ENCODE results near the gene CAPN1.

The CAPN1 gene

DNA sequence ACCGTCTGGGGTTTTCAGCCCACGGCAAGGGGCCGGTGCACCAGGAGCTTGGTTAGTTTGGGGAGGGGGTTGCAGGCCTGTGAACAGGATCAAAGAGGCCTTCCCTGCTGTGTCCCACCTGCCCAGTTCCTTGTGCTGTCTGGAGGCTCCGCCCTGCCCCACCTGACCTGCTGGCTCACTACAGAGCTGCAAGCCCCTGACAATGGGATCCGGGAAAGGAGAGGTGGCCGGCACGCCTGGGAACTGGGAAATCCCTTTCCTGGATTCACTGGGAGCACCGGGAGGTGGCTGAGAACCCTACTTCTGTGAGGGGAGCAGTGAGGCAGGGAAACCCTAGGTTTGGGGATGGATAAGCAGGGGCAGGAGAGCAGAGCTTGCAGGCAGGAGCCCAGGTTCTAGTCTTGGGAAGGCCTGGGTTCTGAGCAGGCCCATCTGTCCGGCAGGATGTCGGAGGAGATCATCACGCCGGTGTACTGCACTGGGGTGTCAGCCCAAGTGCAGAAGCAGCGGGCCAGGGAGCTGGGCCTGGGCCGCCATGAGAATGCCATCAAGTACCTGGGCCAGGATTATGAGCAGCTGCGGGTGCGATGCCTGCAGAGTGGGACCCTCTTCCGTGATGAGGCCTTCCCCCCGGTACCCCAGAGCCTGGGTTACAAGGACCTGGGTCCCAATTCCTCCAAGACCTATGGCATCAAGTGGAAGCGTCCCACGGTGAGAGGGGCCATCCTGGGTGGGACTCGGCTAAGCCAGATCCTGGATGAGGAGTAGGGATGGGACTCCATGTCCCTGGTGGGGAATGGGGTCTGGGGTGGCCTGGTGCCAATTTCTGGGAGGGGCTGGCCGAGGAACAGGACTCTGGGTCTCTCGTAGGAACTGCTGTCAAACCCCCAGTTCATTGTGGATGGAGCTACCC lies 786 bp downstream of the CAPN1 start:
- Histone ChIP-seq H3K27me3 (ENCODE audit: insufficient read depth, poor library complexity, severe bottlenecking) (no peaks in the 10 kb centered on the region), H3K4me3 (replicated peaks; ENCODE audit: insufficient read depth, low read length) (peak overlapping the region; percentile 97), H3K27ac (replicated peaks) (peak overlapping the region; percentile 70)
- peak in 1 of 2 experiments; percentile 27 for DNase-seq (ENCODE audit: low read depth in 1 of 2, low spot score in 1 of 2)
- TF ChIP-seq SPI1 (IDR thresholded peaks at IDR 0.05; ENCODE audit: borderline replicate concordance, low read depth) (no peak), POLR2AphosphoS5 (IDR thresholded peaks at IDR 0.05; ENCODE audit: low read depth) (no peak), GABPA (IDR thresholded peaks at IDR 0.05; ENCODE audit: low read depth) (no peak)
- TF ChIP-seq, protein P1, sequence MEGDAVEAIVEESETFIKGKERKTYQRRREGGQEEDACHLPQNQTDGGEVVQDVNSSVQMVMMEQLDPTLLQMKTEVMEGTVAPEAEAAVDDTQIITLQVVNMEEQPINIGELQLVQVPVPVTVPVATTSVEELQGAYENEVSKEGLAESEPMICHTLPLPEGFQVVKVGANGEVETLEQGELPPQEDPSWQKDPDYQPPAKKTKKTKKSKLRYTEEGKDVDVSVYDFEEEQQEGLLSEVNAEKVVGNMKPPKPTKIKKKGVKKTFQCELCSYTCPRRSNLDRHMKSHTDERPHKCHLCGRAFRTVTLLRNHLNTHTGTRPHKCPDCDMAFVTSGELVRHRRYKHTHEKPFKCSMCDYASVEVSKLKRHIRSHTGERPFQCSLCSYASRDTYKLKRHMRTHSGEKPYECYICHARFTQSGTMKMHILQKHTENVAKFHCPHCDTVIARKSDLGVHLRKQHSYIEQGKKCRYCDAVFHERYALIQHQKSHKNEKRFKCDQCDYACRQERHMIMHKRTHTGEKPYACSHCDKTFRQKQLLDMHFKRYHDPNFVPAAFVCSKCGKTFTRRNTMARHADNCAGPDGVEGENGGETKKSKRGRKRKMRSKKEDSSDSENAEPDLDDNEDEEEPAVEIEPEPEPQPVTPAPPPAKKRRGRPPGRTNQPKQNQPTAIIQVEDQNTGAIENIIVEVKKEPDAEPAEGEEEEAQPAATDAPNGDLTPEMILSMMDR (IDR thresholded peaks at IDR 0.05; ENCODE audit: insufficient read depth, low read length) = no peak
- TF ChIP-seq, protein P2, sequence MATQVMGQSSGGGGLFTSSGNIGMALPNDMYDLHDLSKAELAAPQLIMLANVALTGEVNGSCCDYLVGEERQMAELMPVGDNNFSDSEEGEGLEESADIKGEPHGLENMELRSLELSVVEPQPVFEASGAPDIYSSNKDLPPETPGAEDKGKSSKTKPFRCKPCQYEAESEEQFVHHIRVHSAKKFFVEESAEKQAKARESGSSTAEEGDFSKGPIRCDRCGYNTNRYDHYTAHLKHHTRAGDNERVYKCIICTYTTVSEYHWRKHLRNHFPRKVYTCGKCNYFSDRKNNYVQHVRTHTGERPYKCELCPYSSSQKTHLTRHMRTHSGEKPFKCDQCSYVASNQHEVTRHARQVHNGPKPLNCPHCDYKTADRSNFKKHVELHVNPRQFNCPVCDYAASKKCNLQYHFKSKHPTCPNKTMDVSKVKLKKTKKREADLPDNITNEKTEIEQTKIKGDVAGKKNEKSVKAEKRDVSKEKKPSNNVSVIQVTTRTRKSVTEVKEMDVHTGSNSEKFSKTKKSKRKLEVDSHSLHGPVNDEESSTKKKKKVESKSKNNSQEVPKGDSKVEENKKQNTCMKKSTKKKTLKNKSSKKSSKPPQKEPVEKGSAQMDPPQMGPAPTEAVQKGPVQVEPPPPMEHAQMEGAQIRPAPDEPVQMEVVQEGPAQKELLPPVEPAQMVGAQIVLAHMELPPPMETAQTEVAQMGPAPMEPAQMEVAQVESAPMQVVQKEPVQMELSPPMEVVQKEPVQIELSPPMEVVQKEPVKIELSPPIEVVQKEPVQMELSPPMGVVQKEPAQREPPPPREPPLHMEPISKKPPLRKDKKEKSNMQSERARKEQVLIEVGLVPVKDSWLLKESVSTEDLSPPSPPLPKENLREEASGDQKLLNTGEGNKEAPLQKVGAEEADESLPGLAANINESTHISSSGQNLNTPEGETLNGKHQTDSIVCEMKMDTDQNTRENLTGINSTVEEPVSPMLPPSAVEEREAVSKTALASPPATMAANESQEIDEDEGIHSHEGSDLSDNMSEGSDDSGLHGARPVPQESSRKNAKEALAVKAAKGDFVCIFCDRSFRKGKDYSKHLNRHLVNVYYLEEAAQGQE (IDR thresholded peaks at IDR 0.05; ENCODE audit: insufficient replicate concordance, low read depth) = no peak

DNA sequence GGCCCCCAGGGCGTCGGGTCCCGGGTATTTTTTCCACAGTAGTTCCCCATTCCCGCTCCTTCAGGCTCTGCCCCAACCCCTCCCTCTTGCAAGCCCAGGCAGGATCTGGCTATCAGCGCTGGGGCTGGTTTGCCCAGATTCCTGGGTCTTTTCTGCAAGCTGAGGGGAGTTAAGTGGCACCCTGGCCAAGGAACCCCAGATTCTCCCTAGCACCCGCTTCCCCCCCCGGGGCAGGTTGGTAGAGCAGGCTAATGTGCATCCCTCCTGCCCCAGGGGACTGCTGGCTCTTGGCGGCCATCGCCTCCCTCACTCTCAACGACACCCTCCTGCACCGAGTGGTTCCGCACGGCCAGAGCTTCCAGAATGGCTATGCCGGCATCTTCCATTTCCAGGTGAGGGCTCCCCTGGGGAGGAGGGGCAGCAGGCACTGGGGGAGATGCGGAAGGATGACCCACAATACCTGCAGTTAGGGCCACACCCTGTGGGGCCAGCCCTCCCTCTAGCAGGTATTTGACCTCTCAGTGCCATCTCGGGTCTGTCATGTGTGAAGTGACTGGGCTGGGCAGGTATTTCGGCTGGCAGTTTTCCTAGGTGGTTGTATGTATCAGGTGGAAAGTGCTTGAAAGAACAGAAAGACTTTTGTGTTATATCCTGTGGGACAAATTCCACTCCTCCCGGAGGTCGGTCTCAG lies 1.6 kb downstream of the CAPN1 start:
- TF ChIP-seq SPI1 (IDR thresholded peaks at IDR 0.05; ENCODE audit: borderline replicate concordance, low read depth) (no peak), POLR2AphosphoS5 (IDR thresholded peaks at IDR 0.05; ENCODE audit: low read depth) (no peak), GABPA (IDR thresholded peaks at IDR 0.05; ENCODE audit: low read depth) (no peak)
- TF ChIP-seq, protein P1 (IDR thresholded peaks at IDR 0.05; ENCODE audit: insufficient read depth, low read length) = no peak
- TF ChIP-seq, protein P2 (IDR thresholded peaks at IDR 0.05; ENCODE audit: insufficient replicate concordance, low read depth) = no peak
- H3K27ac ChIP-seq (replicated peaks) = no peak overlapping the region
- DNase-seq (ENCODE audit: low read depth in 1 of 2, low spot score in 1 of 2) = no peak
- no peak overlapping the region for H3K4me3 ChIP-seq (replicated peaks; ENCODE audit: insufficient read depth, low read length)
- no peaks in the 10 kb centered on the region for H3K27me3 ChIP-seq (ENCODE audit: insufficient read depth, poor library complexity, severe bottlenecking)

- DNase-seq (ENCODE audit: low read depth in 1 of 2, low spot score in 1 of 2) = no peak
- H3K4me3 ChIP-seq (replicated peaks; ENCODE audit: insufficient read depth, low read length) = no peak overlapping the region
- H3K27me3 ChIP-seq (ENCODE audit: insufficient read depth, poor library complexity, severe bottlenecking) = no peaks in the 10 kb centered on the region
- H3K27ac ChIP-seq (replicated peaks) = no peak overlapping the region
- TF ChIP-seq POLR2AphosphoS5 (IDR thresholded peaks at IDR 0.05; ENCODE audit: low read depth) = no peak
These were observed 2.4 kb downstream of the CAPN1 start for GRCh38 chr11:65184146-65184545.

DNA sequence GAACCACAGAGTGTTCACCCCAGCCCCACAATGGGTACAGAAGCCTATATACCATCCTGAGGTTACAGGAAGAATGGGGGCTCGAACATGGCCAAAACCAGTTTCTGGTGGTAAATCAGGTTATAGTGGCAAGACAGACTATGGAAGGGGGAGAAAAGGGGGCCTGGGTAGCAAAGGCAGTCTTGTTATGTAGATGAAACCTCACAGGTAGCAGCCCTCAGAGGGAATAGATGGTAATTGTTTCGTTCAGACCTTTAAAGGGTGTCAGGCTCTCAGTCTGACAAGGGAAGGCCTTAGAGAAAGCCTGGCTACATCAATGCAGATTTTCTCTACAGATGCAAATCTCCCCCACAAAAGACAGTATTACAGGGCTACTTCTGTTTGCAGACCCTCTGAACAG lies 3.4 kb downstream of the CAPN1 start:
- Histone ChIP-seq H3K4me3 (replicated peaks; ENCODE audit: insufficient read depth, low read length) (no peak overlapping the region), H3K27ac (replicated peaks) (no peak overlapping the region), H3K27me3 (ENCODE audit: insufficient read depth, poor library complexity, severe bottlenecking) (no peaks in the 10 kb centered on the region)
- DNase-seq (ENCODE audit: low read depth in 1 of 2, low spot score in 1 of 2) = no peak
- TF ChIP-seq POLR2AphosphoS5 (IDR thresholded peaks at IDR 0.05; ENCODE audit: low read depth) (no peak), GABPA (IDR thresholded peaks at IDR 0.05; ENCODE audit: low read depth) (no peak), SPI1 (IDR thresholded peaks at IDR 0.05; ENCODE audit: borderline replicate concordance, low read depth) (no peak)
- TF ChIP-seq, protein P2 (IDR thresholded peaks at IDR 0.05; ENCODE audit: insufficient replicate concordance, low read depth) = no peak
- TF ChIP-seq, protein P1 (IDR thresholded peaks at IDR 0.05; ENCODE audit: insufficient read depth, low read length) = no peak
